ENCODE results near the gene XYLT1. TPM values are rescaled to one million over a fixed set of nuclear protein-coding genes. Genes with fewer than 3 reads are reported as not detected.

XYLT1 gene
- total RNA-seq, 2 donors from 2014 or later, result 6.0 to 15.2 TPM

- H3K36me3 ChIP-seq (replicated peaks in 1 of 2; ENCODE audit: insufficient read depth in 1 of 2, low read depth in 2 of 2), result no peaks in the 10 kb centered on the region
- no peaks in the 10 kb centered on the region for H3K27me3 ChIP-seq
- H3K4me3 ChIP-seq, result no peak overlapping the region
- 89 to 91% methylated on average over 8 of the region's 8 CpGs for WGBS, 2 donors
- intact Hi-C loops (cut with DNase I), result no loop called here
- no peaks in the 10 kb centered on the region for H3K4me1 ChIP-seq
- TF ChIP-seq POLR2A (IDR thresholded peaks at IDR 0.05) (no peak), CTCF (IDR thresholded peaks at IDR 0.05) (no peak)
- H3K9me3 ChIP-seq, result no peaks in the 10 kb centered on the region
- ATAC-seq, result no peak
- H3K27ac ChIP-seq, result no peak overlapping the region
- DNase-seq, result no peak
Measured at GRCh38 chr16:17107450-17107849, 363.3 kb downstream of the XYLT1 start.

- ATAC-seq, result no peak
- DNase-seq, result no peak
Measured at GRCh38 chr16:17106243-17106791, 364.4 kb downstream of the XYLT1 start.

GRCh38 chr16:17105239-17105797 lies 365.4 kb downstream of the XYLT1 start:
- Histone ChIP-seq H3K4me1 (no peaks in the 10 kb centered on the region), H3K4me3 (no peak overlapping the region), H3K27me3 (no peaks in the 10 kb centered on the region), H3K27ac (no peak overlapping the region), H3K9me3 (no peaks in the 10 kb centered on the region), H3K36me3 (replicated peaks in 1 of 2; ENCODE audit: insufficient read depth in 1 of 2, low read depth in 2 of 2) (no peaks in the 10 kb centered on the region)
- no peak for ATAC-seq
- WGBS, 2 donors, result 64 to 69% methylated on average over 10 of the region's 10 CpGs
- intact Hi-C loops (cut with DNase I), result no loop called here
- DNase-seq, result no peak
- no peak for TF ChIP-seq POLR2A (IDR thresholded peaks at IDR 0.05)
- no peak for TF ChIP-seq CTCF (IDR thresholded peaks at IDR 0.05)

More at GRCh38 chr16:17106243-17106791, 364.4 kb downstream of the XYLT1 start:
- H3K36me3 ChIP-seq (replicated peaks in 1 of 2; ENCODE audit: insufficient read depth in 1 of 2, low read depth in 2 of 2), result no peaks in the 10 kb centered on the region
- no peaks in the 10 kb centered on the region for H3K9me3 ChIP-seq
- intact Hi-C loops (cut with DNase I), result no loop called here
- H3K4me1 ChIP-seq, result no peaks in the 10 kb centered on the region
- 66 to 68% methylated on average over 14 of the region's 14 CpGs for WGBS, 2 donors
- no peaks in the 10 kb centered on the region for H3K27me3 ChIP-seq
- H3K27ac ChIP-seq, result no peak overlapping the region
- H3K4me3 ChIP-seq, result no peak overlapping the region
- no peak for TF ChIP-seq POLR2A (IDR thresholded peaks at IDR 0.05)
- no peak for TF ChIP-seq CTCF (IDR thresholded peaks at IDR 0.05)

- intact Hi-C loops (cut with DNase I), result no loop called here
- H3K27me3 ChIP-seq, result no peaks in the 10 kb centered on the region
- no peak overlapping the region for H3K27ac ChIP-seq
- H3K36me3 ChIP-seq (replicated peaks in 1 of 2; ENCODE audit: insufficient read depth in 1 of 2, low read depth in 2 of 2), result no peaks in the 10 kb centered on the region
- TF ChIP-seq CTCF (IDR thresholded peaks at IDR 0.05) (no peak), POLR2A (IDR thresholded peaks at IDR 0.05) (no peak)
- ATAC-seq (no peak), DNase-seq (no peak)
- H3K4me1 ChIP-seq, result no peaks in the 10 kb centered on the region
- no peak overlapping the region for H3K4me3 ChIP-seq
- 74 to 77% methylated on average over 5 of the region's 5 CpGs for WGBS, 2 donors
- no peaks in the 10 kb centered on the region for H3K9me3 ChIP-seq
Measured at GRCh38 chr16:17104654-17105053, 366.1 kb downstream of the XYLT1 start.

GRCh38 chr16:17103216-17103615 lies 367.5 kb downstream of the XYLT1 start:
- TF ChIP-seq CTCF (IDR thresholded peaks at IDR 0.05) (no peak), POLR2A (IDR thresholded peaks at IDR 0.05) (no peak)
- 78 to 91% methylated on average over 3 of the region's 3 CpGs for WGBS, 2 donors

More at GRCh38 chr16:17103216-17103615, 367.5 kb downstream of the XYLT1 start:
- ATAC-seq, result no peak
- DNase-seq, result no peak
- Histone ChIP-seq H3K4me1 (no peaks in the 10 kb centered on the region), H3K36me3 (replicated peaks in 1 of 2; ENCODE audit: insufficient read depth in 1 of 2, low read depth in 2 of 2) (no peaks in the 10 kb centered on the region), H3K4me3 (no peak overlapping the region), H3K9me3 (no peaks in the 10 kb centered on the region), H3K27me3 (no peaks in the 10 kb centered on the region), H3K27ac (no peak overlapping the region)
- intact Hi-C loops (cut with DNase I), result no loop called here
